Measurements from ENCODE around the gene ACSS2.
"Not testable (repeated sequence)": the region's sequence is repeated elsewhere in the genome, so short reads cannot be mapped to it uniquely, and the experiment has no call there.

ACSS2 gene

GRCh38 chr20:34895465-34895864 is 19.1 kb downstream of the ACSS2 start:
- no peak for TF ChIP-seq TAF1 (IDR thresholded peaks at IDR 0.05; ENCODE audit: borderline replicate concordance, low read depth, low read length)
- TF ChIP-seq POLR2A (IDR thresholded peaks at IDR 0.05; ENCODE audit: low read depth, low read length), result no peak
- TF ChIP-seq POLR2AphosphoS5 (IDR thresholded peaks at IDR 0.05; ENCODE audit: low read depth, low read length), result no peak
- DNase-seq (ENCODE audit: insufficient read length) (no peak), FAIRE-seq (no peak)

- FAIRE-seq, result no peak
- no peak for DNase-seq (ENCODE audit: insufficient read length)
- TF ChIP-seq POLR2AphosphoS5 (IDR thresholded peaks at IDR 0.05; ENCODE audit: low read depth, low read length) (no peak), TAF1 (IDR thresholded peaks at IDR 0.05; ENCODE audit: borderline replicate concordance, low read depth, low read length) (no peak), POLR2A (IDR thresholded peaks at IDR 0.05; ENCODE audit: low read depth, low read length) (no peak)
Measured at GRCh38 chr20:34896086-34896621, 19.7 kb downstream of the ACSS2 start.

DNA sequence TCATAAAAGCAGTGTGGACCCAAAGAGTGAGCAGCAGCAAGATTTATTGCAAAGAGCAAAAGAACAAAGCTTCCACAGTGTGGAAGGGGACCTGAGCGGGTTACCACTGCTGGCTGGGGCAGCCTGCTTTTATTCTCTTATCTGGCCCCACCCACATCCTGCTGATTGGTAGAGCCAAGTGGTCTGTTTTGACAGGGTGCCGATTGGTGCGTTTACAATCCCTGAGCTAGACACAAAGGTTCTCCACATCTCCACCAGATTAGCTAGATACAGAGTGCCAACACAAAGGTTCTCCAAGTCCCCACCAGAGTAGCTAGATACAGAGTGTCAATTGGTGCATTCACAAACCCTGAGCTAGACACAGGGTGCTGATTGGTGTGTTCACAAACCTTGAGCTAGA is 21.7 kb downstream of the ACSS2 start:
- FAIRE-seq, result not testable (repeated sequence)

GRCh38 chr20:34898731-34899130 is 22.3 kb downstream of the ACSS2 start:
- FAIRE-seq; DNase-seq (ENCODE audit: insufficient read length): not testable (repeated sequence)

More for the DNA sequence above, 21.7 kb downstream of the ACSS2 start:
- DNase-seq (ENCODE audit: insufficient read length), result not testable (repeated sequence)

DNA sequence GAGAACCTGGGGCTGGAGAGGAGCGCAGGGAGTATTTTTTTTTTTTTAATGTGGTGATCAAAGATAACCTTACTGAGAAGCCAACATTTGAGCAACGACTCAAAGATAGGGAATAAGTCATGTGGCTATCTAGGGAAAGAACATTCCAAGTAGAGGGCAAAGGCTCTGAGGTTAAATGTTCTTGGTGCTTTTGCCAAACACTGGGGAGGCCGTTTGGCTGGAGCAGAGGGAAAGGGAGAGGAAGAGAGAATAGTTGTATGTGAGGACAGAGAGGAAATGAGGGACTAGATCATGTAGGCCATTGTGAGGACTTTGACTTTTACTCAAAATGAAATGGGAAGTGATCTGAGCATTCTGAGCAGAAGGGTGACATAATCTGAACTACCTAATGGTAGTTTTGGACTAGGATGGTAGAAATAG is 27.8 kb downstream of the ACSS2 start:
- TF ChIP-seq POLR2A (IDR thresholded peaks at IDR 0.05; ENCODE audit: low read depth, low read length) (no peak), TAF1 (IDR thresholded peaks at IDR 0.05; ENCODE audit: borderline replicate concordance, low read depth, low read length) (no peak), POLR2AphosphoS5 (IDR thresholded peaks at IDR 0.05; ENCODE audit: low read depth, low read length) (no peak)
- FAIRE-seq (no peak), DNase-seq (ENCODE audit: insufficient read length) (no peak)

GRCh38 chr20:34907616-34908469 is 31.4 kb downstream of the ACSS2 start:
- DNase-seq (ENCODE audit: insufficient read length) (no peak), FAIRE-seq (no peak)
- TF ChIP-seq POLR2AphosphoS5 (IDR thresholded peaks at IDR 0.05; ENCODE audit: low read depth, low read length) (no peak), POLR2A (IDR thresholded peaks at IDR 0.05; ENCODE audit: low read depth, low read length) (no peak)

DNA sequence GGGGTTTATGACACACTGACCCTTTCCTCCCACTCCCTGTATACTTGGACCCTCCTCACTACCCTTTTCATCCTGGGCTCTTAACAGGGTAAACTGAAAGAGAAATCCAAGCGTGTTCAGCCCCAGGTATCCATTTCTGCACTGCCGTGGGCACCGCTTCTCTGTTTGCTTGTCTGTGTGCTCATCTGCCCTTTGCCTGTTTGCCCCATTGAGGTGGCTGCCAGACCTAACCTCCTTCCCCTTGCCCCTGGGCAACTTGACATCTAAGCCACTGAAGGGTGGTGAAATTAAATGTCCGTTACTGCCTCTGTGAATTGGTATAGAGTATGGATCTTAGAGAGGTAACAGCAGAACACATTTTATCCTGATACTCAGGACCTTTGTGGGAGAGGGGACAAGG is 38.7 kb downstream of the ACSS2 start:
- no peak for FAIRE-seq
- TF ChIP-seq POLR2A (IDR thresholded peaks at IDR 0.05; ENCODE audit: low read depth, low read length), result no peak
- TF ChIP-seq POLR2AphosphoS5 (IDR thresholded peaks at IDR 0.05; ENCODE audit: low read depth, low read length), result no peak
- TF ChIP-seq TAF1 (IDR thresholded peaks at IDR 0.05; ENCODE audit: borderline replicate concordance, low read depth, low read length), result no peak
- DNase-seq (ENCODE audit: insufficient read length), result no peak

- DNase-seq (ENCODE audit: insufficient read length), result no peak
- TF ChIP-seq POLR2A (IDR thresholded peaks at IDR 0.05; ENCODE audit: low read depth, low read length) (no peak), TAF1 (IDR thresholded peaks at IDR 0.05; ENCODE audit: borderline replicate concordance, low read depth, low read length) (no peak), POLR2AphosphoS5 (IDR thresholded peaks at IDR 0.05; ENCODE audit: low read depth, low read length) (no peak)
- no peak for FAIRE-seq
Measured at GRCh38 chr20:34915749-34916455, 39.5 kb downstream of the ACSS2 start.

- FAIRE-seq, result no peak
Measured at GRCh38 chr20:34916774-34917354, 40.5 kb downstream of the ACSS2 start.

DNA sequence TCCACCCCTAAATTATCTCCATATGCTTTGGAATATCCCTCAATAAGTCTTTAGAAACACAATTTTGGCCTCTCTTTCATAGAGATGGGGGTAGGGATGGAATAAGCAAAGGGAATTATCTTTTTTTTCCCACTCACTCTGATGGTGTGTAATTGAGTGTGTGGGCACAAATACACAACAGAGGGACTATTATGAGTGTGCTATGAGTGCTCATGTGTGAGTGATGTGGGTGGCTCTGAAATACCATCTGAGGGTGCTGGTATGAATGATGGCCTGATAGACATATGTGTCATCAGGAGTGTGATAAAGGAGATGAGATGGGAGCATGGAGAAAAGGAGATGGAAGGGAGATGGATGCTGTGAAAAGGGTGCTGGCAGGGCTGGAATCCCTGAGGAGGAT is 43.6 kb downstream of the ACSS2 start:
- DNase-seq (ENCODE audit: insufficient read length) (no peak), FAIRE-seq (no peak)
- TF ChIP-seq POLR2A (IDR thresholded peaks at IDR 0.05; ENCODE audit: low read depth, low read length), result no peak
- no peak for TF ChIP-seq TAF1 (IDR thresholded peaks at IDR 0.05; ENCODE audit: borderline replicate concordance, low read depth, low read length)
- no peak for TF ChIP-seq POLR2AphosphoS5 (IDR thresholded peaks at IDR 0.05; ENCODE audit: low read depth, low read length)

More at GRCh38 chr20:34916774-34917354, 40.5 kb downstream of the ACSS2 start:
- DNase-seq (ENCODE audit: insufficient read length), result no peak
- TF ChIP-seq POLR2AphosphoS5 (IDR thresholded peaks at IDR 0.05; ENCODE audit: low read depth, low read length) (no peak), POLR2A (IDR thresholded peaks at IDR 0.05; ENCODE audit: low read depth, low read length) (no peak), TAF1 (IDR thresholded peaks at IDR 0.05; ENCODE audit: borderline replicate concordance, low read depth, low read length) (no peak)

- TF ChIP-seq POLR2A (IDR thresholded peaks at IDR 0.05; ENCODE audit: low read depth, low read length), result no peak
- no peak for TF ChIP-seq TAF1 (IDR thresholded peaks at IDR 0.05; ENCODE audit: borderline replicate concordance, low read depth, low read length)
- TF ChIP-seq POLR2AphosphoS5 (IDR thresholded peaks at IDR 0.05; ENCODE audit: low read depth, low read length), result no peak
- DNase-seq (ENCODE audit: insufficient read length) (no peak), FAIRE-seq (no peak)
Measured at GRCh38 chr20:34921436-34921835, 45.0 kb downstream of the ACSS2 start.

All from GM12892 (cell line).